ENCODE data around the gene ADCY4.
A peak's percentile ranks its signal among the peaks of the same experiment; 100 is the strongest.
"Not testable (repeated sequence)": the region's sequence is repeated elsewhere in the genome, so short reads cannot be mapped to it uniquely, and the experiment has no call there.

The ADCY4 gene

GRCh38 chr14:24338843-24339242 lies 4.0 kb upstream of the ADCY4 start:
- DNase-seq (ENCODE audit: low spot score), result no peak

- no peak for DNase-seq (ENCODE audit: low spot score)
Measured at GRCh38 chr14:24337824-24338175, 2.9 kb upstream of the ADCY4 start.

GRCh38 chr14:24337144-24337823 lies 2.4 kb upstream of the ADCY4 start:
- DNase-seq (ENCODE audit: low spot score), result no peak

GRCh38 chr14:24335461-24336171 lies 745 bp upstream of the ADCY4 start:
- no peak for DNase-seq (ENCODE audit: low spot score)

GRCh38 chr14:24332268-24332993 lies 2.4 kb downstream of the ADCY4 start:
- peak; percentile 64 for DNase-seq (ENCODE audit: low spot score)

GRCh38 chr14:24331731-24332267 lies 3.1 kb downstream of the ADCY4 start:
- no peak for DNase-seq (ENCODE audit: low spot score)

GRCh38 chr14:24330973-24331674 lies 3.7 kb downstream of the ADCY4 start:
- no peak for DNase-seq (ENCODE audit: low spot score)

GRCh38 chr14:24329736-24330135 lies 5.1 kb downstream of the ADCY4 start:
- DNase-seq (ENCODE audit: low spot score), result peak; percentile 58

- DNase-seq (ENCODE audit: low spot score), result no peak
Measured at GRCh38 chr14:24329073-24329663, 5.7 kb downstream of the ADCY4 start.

GRCh38 chr14:24327914-24328313 lies 7.0 kb downstream of the ADCY4 start:
- DNase-seq (ENCODE audit: low spot score), result not testable (repeated sequence)

GRCh38 chr14:24327303-24327702 lies 7.6 kb downstream of the ADCY4 start:
- no peak for DNase-seq (ENCODE audit: low spot score)

- no peak for DNase-seq (ENCODE audit: low spot score)
Measured at GRCh38 chr14:24325963-24326362, 8.9 kb downstream of the ADCY4 start.

GRCh38 chr14:24325041-24325530 lies 9.8 kb downstream of the ADCY4 start:
- no peak for DNase-seq (ENCODE audit: low spot score)

- DNase-seq (ENCODE audit: low spot score), result no peak
Measured at GRCh38 chr14:24324024-24324423, 10.8 kb downstream of the ADCY4 start.

GRCh38 chr14:24323341-24323740 lies 11.5 kb downstream of the ADCY4 start:
- no peak for DNase-seq (ENCODE audit: low spot score)

GRCh38 chr14:24322672-24323071 lies 12.2 kb downstream of the ADCY4 start:
- DNase-seq (ENCODE audit: low spot score), result no peak

- DNase-seq (ENCODE audit: low spot score), result no peak
Measured at GRCh38 chr14:24321212-24321975, 13.5 kb downstream of the ADCY4 start.

GRCh38 chr14:24317141-24317928 lies 17.5 kb downstream of the ADCY4 start:
- DNase-seq (ENCODE audit: low spot score), result no peak

GRCh38 chr14:24316597-24316950 lies 18.3 kb downstream of the ADCY4 start:
- DNase-seq (ENCODE audit: low spot score), result no peak

Measured in pons (tissue), 1 donor.